GM12865 (cell line): ENCODE results near the gene DAZAP1.

Experiments used
- DNase-seq: peaks from one replicate; pipeline ENCODE4 v3.0.0; 2010; ENCODE audit warnings: low read depth
- H3K4me3 ChIP-seq: 2 replicates; pipeline ENCODE4 v1.5.1; 2011; ENCODE audit warnings: mild to moderate bottlenecking, low read depth, low read length, control low read depth
- CTCF ChIP-seq: IDR thresholded peaks from 2 replicates; pipeline ENCODE4 v1.5.1; 2011; ENCODE audit warnings: low read length, control low read depth, low read depth, inconsistent platforms; ENCODE audit not compliant: insufficient read depth; ENCODE audit errors: missing control alignments

DAZAP1 gene

DNA sequence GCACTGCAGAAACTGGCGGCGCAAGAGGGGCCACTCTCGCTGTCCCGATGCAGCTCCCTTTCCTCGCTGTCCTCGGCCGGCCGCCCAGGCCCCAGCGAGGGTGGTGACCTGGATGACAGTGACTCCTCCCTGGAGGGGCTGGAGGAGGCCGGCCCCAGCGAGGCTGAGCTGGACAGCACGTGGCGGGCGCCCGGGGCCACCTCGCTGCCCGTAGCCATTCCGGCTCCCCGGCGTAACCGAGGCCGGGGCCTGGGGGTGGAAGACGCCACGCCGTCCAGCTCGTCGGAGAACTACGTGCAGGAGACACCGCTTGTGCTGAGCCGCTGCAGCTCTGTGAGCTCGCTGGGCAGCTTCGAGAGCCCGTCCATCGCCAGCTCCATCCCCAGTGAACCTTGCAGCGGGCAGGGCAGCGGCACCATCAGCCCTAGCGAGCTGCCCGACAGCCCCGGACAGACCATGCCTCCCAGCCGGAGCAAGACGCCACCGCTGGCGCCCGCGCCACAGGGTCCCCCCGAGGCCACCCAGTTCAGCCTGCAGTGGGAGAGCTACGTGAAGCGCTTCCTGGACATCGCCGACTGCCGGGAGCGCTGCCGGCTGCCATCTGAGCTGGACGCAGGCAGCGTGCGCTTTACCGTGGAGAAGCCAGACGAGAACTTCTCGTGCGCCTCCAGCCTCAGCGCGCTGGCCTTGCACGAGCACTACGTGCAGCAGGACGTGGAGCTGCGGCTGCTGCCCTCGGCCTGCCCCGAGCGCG lies 59.3 kb downstream of the DAZAP1 start:
- no peak for TF ChIP-seq CTCF
- no peak for DNase-seq
- H3K4me3 ChIP-seq: no peak overlapping the region

- H3K4me3 ChIP-seq: no peak overlapping the region
- no peak for TF ChIP-seq CTCF
- no peak for DNase-seq
These were observed 59.8 kb downstream of the DAZAP1 start for GRCh38 chr19:1467215-1467489.

- H3K4me3 ChIP-seq: no peak overlapping the region
- no peak for TF ChIP-seq CTCF
- no peak for DNase-seq
These were observed 60.3 kb downstream of the DAZAP1 start for GRCh38 chr19:1467490-1468273.

DNA sequence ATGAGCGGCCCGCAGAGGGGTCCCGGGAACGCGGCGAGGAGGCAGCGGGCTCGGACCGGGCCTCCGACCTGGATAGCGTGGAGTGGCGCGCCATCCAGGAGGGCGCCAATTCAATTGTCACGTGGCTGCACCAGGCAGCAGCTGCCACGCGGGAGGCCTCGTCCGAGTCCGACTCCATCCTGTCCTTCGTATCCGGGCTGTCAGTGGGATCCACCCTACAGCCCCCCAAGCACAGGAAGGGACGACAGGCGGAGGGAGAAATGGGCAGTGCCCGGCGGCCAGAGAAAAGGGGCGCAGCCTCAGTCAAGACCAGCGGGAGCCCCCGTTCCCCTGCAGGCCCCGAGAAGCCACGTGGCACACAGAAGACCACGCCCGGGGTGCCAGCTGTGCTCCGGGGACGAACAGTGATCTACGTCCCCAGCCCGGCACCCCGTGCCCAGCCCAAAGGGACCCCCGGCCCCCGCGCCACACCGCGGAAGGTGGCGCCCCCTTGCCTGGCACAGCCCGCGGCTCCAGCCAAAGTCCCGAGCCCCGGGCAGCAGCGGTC lies 61.0 kb downstream of the DAZAP1 start:
- DNase-seq: no peak
- no peak overlapping the region for H3K4me3 ChIP-seq
- TF ChIP-seq CTCF: no peak

GRCh38 chr19:1468821-1469254 lies 61.5 kb downstream of the DAZAP1 start:
- DNase-seq: peak; percentile 41
- H3K4me3 ChIP-seq: no peak overlapping the region
- TF ChIP-seq CTCF: peak; percentile 0

DNA sequence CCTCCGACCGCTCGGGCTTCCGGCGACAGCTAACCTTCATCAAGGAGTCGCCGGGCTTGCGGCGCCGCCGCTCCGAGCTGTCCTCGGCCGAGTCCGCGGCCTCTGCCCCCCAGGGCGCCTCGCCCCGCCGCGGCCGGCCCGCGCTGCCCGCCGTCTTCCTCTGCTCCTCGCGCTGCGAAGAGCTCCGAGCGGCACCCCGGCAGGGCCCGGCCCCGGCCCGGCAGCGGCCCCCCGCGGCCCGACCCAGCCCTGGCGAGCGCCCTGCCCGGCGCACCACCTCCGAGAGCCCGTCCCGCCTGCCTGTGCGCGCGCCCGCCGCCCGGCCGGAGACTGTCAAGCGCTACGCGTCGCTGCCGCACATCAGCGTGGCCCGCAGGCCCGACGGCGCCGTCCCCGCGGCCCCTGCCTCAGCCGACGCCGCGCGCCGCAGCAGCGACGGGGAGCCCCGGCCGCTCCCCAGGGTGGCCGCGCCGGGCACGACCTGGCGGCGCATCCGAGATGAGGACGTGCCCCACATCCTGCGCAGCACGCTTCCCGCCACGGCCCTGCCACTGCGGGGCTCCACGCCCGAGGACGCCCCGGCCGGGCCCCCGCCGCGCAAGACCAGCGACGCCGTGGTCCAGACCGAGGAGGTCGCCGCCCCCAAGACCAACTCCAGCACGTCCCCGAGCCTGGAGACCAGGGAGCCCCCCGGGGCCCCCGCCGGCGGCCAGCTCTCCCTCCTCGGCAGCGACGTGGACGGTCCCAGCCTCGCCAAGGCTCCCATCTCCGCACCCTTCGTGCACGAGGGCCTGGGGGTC lies 62.1 kb downstream of the DAZAP1 start:
- DNase-seq: no peak
- no peak overlapping the region for H3K4me3 ChIP-seq
- TF ChIP-seq CTCF: no peak
